HG03469 (cell line): ENCODE results near the gene DCP2.
A peak's percentile ranks its signal among the peaks of the same experiment; 100 is the strongest.
"Not testable (repeated sequence)": the region's sequence is repeated elsewhere in the genome, so short reads cannot be mapped to it uniquely, and the experiment has no call there.

Source experiments
- ATAC-seq: cut with Tn5 transposase; IDR thresholded peaks from one replicate; pipeline ENCODE4 v1.9.1; 2021; ENCODE audit warnings: mild to moderate bottlenecking, moderate library complexity, moderate number of reproducible peaks; ENCODE audit not compliant: unreplicated experiment

The DCP2 gene

GRCh38 chr5:112976432-112977309 is at the start of gene DCP2:
TSS of gene DCP2 (plus strand) at chr5:112976798. CDS start at chr5:112976934, 136 bp downstream.
- ATAC-seq: peak; percentile 98

GRCh38 chr5:112929336-112930081 is 47.1 kb upstream of the DCP2 start:
- ATAC-seq: peak; percentile 56

GRCh38 chr5:112930082-112930344 is 46.6 kb upstream of the DCP2 start:
- ATAC-seq: peak; percentile 57

- ATAC-seq: no peak
Observed at GRCh38 chr5:112931473-112931872, 45.1 kb upstream of the DCP2 start.

- ATAC-seq: no peak
Observed at GRCh38 chr5:112933105-112933504, 43.5 kb upstream of the DCP2 start.

- no peak for ATAC-seq
Observed at GRCh38 chr5:112933651-112934365, 42.8 kb upstream of the DCP2 start.

GRCh38 chr5:112934366-112934663 is 42.3 kb upstream of the DCP2 start:
- ATAC-seq: no peak

GRCh38 chr5:112935675-112936074 is 40.9 kb upstream of the DCP2 start:
- ATAC-seq: no peak

- ATAC-seq: no peak
Observed at GRCh38 chr5:112938286-112938685, 38.3 kb upstream of the DCP2 start.

GRCh38 chr5:112940670-112941069 is 35.9 kb upstream of the DCP2 start:
- no peak for ATAC-seq

- ATAC-seq: no peak
Observed at GRCh38 chr5:112948458-112948857, 28.1 kb upstream of the DCP2 start.

GRCh38 chr5:112951124-112951702 is 25.4 kb upstream of the DCP2 start:
- ATAC-seq: peak; percentile 79

- no peak for ATAC-seq
Observed at GRCh38 chr5:112956606-112957005, 20.0 kb upstream of the DCP2 start.

- no peak for ATAC-seq
Observed at GRCh38 chr5:112957036-112957808, 19.4 kb upstream of the DCP2 start.

GRCh38 chr5:112958093-112959088 is 18.2 kb upstream of the DCP2 start:
- peak; percentile 90 for ATAC-seq

GRCh38 chr5:112959872-112960271 is 16.7 kb upstream of the DCP2 start:
- not testable (repeated sequence) for ATAC-seq

GRCh38 chr5:112960315-112960714 is 16.3 kb upstream of the DCP2 start:
- no peak for ATAC-seq

- no peak for ATAC-seq
Observed at GRCh38 chr5:112960863-112961504, 15.6 kb upstream of the DCP2 start.

- ATAC-seq: not testable (repeated sequence)
Observed at GRCh38 chr5:112963374-112963733, 13.2 kb upstream of the DCP2 start.
